ENCODE results near the gene FAM47C. TPM values are rescaled to one million over a fixed set of nuclear protein-coding genes. Genes with fewer than 3 reads are reported as not detected.
A peak's percentile ranks its signal among the peaks of the same experiment; 100 is the strongest.
"Not testable (repeated sequence)": the region's sequence is repeated elsewhere in the genome, so short reads cannot be mapped to it uniquely, and the experiment has no call there.

Gene FAM47C
- total RNA-seq, 1 experiment from 2014 or later, result not detected

DNA sequence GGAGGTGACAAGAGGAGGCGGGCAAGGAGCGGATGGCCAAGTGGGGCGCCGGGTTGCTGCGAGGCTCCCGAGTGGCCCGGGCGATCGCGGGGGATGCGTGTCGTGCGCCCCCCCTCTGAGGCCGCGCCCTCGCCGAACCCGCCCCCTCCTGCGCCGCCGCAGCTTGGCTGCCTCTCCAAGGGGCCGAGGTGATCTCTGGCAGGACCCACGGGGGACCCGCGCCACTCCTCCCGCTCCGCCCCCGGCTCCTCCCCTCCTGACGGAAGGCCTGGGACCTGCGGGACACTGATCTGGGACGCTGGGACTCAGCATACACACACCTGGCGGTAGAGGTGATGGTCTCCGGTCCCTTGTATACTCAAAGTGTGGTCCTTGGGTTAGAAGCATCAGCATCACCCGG, 21.9 kb upstream of the FAM47C start:
- no TSS peak for BruUV-seq (replicated peaks)
- no peak for DNase-seq (ENCODE audit: unreplicated experiment)
- H3K36me3 Mint-ChIP-seq (ENCODE audit: insufficient read depth, unreplicated experiment), result peaks cover 6% of the 10 kb centered on the region
- CTCF ChIA-PET, result no interaction called here
- TF ChIP-seq, protein P1, sequence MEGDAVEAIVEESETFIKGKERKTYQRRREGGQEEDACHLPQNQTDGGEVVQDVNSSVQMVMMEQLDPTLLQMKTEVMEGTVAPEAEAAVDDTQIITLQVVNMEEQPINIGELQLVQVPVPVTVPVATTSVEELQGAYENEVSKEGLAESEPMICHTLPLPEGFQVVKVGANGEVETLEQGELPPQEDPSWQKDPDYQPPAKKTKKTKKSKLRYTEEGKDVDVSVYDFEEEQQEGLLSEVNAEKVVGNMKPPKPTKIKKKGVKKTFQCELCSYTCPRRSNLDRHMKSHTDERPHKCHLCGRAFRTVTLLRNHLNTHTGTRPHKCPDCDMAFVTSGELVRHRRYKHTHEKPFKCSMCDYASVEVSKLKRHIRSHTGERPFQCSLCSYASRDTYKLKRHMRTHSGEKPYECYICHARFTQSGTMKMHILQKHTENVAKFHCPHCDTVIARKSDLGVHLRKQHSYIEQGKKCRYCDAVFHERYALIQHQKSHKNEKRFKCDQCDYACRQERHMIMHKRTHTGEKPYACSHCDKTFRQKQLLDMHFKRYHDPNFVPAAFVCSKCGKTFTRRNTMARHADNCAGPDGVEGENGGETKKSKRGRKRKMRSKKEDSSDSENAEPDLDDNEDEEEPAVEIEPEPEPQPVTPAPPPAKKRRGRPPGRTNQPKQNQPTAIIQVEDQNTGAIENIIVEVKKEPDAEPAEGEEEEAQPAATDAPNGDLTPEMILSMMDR (IDR thresholded peaks at IDR 0.05; ENCODE audit: unreplicated experiment), result no peak
- POLR2A ChIA-PET, result no interaction called here
- H3K9me3 Mint-ChIP-seq (ENCODE audit: unreplicated experiment), result no peaks in the 10 kb centered on the region
- H3K27me3 Mint-ChIP-seq (ENCODE audit: insufficient read depth, unreplicated experiment), result peaks cover 47% of the 10 kb centered on the region
- intact Hi-C loops (cut with micrococcal nuclease), result no loop called here
- no peaks in the 10 kb centered on the region for H3K4me1 Mint-ChIP-seq (ENCODE audit: insufficient read depth, unreplicated experiment)
- H3K4me3 Mint-ChIP-seq (ENCODE audit: unreplicated experiment), result no peak overlapping the region
- H3K27ac Mint-ChIP-seq (ENCODE audit: low read depth, unreplicated experiment), result no peak overlapping the region

DNA sequence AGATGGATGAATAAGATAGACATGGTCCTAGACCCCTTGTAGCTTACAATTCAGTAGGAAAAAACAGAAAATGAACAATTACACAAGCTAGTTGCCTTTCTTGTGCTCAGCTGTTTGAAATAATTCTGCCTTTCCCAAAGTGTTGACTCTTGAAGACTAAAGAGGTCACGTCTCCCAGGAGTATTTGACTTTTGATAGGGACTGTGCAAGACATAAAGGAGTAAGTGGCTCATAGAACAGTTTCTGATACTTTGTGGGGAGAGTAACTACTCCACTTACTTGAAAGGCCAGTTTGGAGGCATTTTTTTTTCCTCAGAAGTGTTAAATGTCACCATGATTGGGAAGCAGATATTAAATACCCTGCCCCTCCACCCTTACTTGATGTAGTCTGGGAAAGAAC, 21.0 kb upstream of the FAM47C start:
- H3K27ac Mint-ChIP-seq (ENCODE audit: low read depth, unreplicated experiment); H3K4me1 Mint-ChIP-seq (ENCODE audit: insufficient read depth, unreplicated experiment); POLR2A ChIA-PET; H3K36me3 Mint-ChIP-seq (ENCODE audit: insufficient read depth, unreplicated experiment); CTCF ChIA-PET; H3K4me3 Mint-ChIP-seq (ENCODE audit: unreplicated experiment); BruUV-seq (replicated peaks); H3K9me3 Mint-ChIP-seq (ENCODE audit: unreplicated experiment); DNase-seq (ENCODE audit: unreplicated experiment); intact Hi-C loops (cut with micrococcal nuclease): not testable (repeated sequence)
- peaks cover 57% of the 10 kb centered on the region for H3K27me3 Mint-ChIP-seq (ENCODE audit: insufficient read depth, unreplicated experiment)

DNA sequence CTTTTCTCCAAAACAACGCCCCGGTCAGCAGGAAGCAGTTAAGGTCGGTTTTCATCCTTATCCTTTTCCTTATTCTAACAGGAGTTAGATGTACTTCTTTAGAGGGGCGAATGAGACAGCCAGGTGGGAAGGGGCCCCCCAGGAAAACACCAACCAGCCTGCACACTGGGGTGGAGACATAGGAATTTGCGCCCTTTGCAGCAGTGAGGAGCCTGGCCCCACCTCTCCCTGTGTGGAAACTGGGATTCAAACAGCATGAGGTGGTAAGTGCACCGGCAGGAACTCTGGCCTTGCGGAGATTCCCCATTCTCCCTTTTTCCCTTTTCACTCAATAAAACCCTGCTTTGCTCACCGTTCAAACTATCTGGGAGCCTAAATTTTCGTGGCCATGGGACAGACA, 8.0 kb upstream of the FAM47C start:
- BruUV-seq (replicated peaks), result no TSS peak
- POLR2A ChIA-PET, result no interaction called here
- intact Hi-C loops (cut with micrococcal nuclease), result no loop called here

DNA sequence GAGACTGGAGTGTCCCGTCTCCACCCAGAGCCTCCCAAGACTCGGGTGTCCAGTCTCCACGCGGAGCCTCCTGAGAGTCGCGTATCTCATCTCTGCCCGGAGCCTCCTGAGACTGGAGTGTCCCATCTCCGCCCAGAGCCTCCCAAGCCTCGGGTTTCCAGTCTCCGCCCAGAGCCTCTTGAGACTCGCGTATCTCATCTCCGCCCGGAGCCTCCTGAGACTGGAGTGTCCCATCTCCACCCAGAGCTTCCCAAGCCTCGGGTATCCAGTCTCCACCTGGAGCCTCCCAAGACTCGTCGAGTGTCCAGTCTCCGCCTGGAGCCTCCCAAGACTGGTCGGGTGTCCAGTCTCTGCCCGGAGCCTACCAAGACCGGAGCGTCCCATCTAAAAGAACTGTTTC, 2.3 kb downstream of the FAM47C start:
- peaks cover 14% of the 10 kb centered on the region for H3K9me3 Mint-ChIP-seq (ENCODE audit: unreplicated experiment)
- H3K36me3 Mint-ChIP-seq (ENCODE audit: insufficient read depth, unreplicated experiment), result no peaks in the 10 kb centered on the region
- TF ChIP-seq, protein P1 (IDR thresholded peaks at IDR 0.05; ENCODE audit: unreplicated experiment), result no peak
- H3K4me1 Mint-ChIP-seq (ENCODE audit: insufficient read depth, unreplicated experiment), result no peaks in the 10 kb centered on the region
- intact Hi-C loops (cut with micrococcal nuclease), result no loop called here
- no TSS peak for BruUV-seq (replicated peaks)
- DNase-seq (ENCODE audit: unreplicated experiment), result no peak
- no peaks in the 10 kb centered on the region for H3K27me3 Mint-ChIP-seq (ENCODE audit: insufficient read depth, unreplicated experiment)
- no peak overlapping the region for H3K4me3 Mint-ChIP-seq (ENCODE audit: unreplicated experiment)
- ChIA-PET CTCF (no interaction called here), POLR2A (no interaction called here)
- no peak overlapping the region for H3K27ac Mint-ChIP-seq (ENCODE audit: low read depth, unreplicated experiment)

More for the DNA sequence above, 8.0 kb upstream of the FAM47C start:
- CTCF ChIA-PET, result no interaction called here
- H3K4me3 Mint-ChIP-seq (ENCODE audit: unreplicated experiment), result no peak overlapping the region
- no peaks in the 10 kb centered on the region for H3K36me3 Mint-ChIP-seq (ENCODE audit: insufficient read depth, unreplicated experiment)
- DNase-seq (ENCODE audit: unreplicated experiment), result no peak
- no peak overlapping the region for H3K27ac Mint-ChIP-seq (ENCODE audit: low read depth, unreplicated experiment)
- no peaks in the 10 kb centered on the region for H3K4me1 Mint-ChIP-seq (ENCODE audit: insufficient read depth, unreplicated experiment)
- TF ChIP-seq, protein P1 (IDR thresholded peaks at IDR 0.05; ENCODE audit: unreplicated experiment), result no peak
- H3K27me3 Mint-ChIP-seq (ENCODE audit: insufficient read depth, unreplicated experiment), result peaks cover 32% of the 10 kb centered on the region
- H3K9me3 Mint-ChIP-seq (ENCODE audit: unreplicated experiment), result no peaks in the 10 kb centered on the region

GRCh38 chrX:37034260-37034659, 26.1 kb downstream of the FAM47C start:
- not testable (repeated sequence) for H3K4me3 Mint-ChIP-seq (ENCODE audit: unreplicated experiment)

GRCh38 chrX:37036674-37037220, 28.6 kb downstream of the FAM47C start:
- H3K27ac Mint-ChIP-seq (ENCODE audit: low read depth, unreplicated experiment); H3K36me3 Mint-ChIP-seq (ENCODE audit: insufficient read depth, unreplicated experiment); DNase-seq (ENCODE audit: unreplicated experiment); intact Hi-C loops (cut with micrococcal nuclease); H3K4me1 Mint-ChIP-seq (ENCODE audit: insufficient read depth, unreplicated experiment); H3K27me3 Mint-ChIP-seq (ENCODE audit: insufficient read depth, unreplicated experiment); H3K4me3 Mint-ChIP-seq (ENCODE audit: unreplicated experiment); H3K9me3 Mint-ChIP-seq (ENCODE audit: unreplicated experiment); POLR2A ChIA-PET; CTCF ChIA-PET; BruUV-seq (replicated peaks): not testable (repeated sequence)

More at GRCh38 chrX:37034260-37034659, 26.1 kb downstream of the FAM47C start:
- POLR2A ChIA-PET; H3K9me3 Mint-ChIP-seq (ENCODE audit: unreplicated experiment); intact Hi-C loops (cut with micrococcal nuclease); H3K4me1 Mint-ChIP-seq (ENCODE audit: insufficient read depth, unreplicated experiment); H3K27ac Mint-ChIP-seq (ENCODE audit: low read depth, unreplicated experiment); H3K36me3 Mint-ChIP-seq (ENCODE audit: insufficient read depth, unreplicated experiment); CTCF ChIA-PET; BruUV-seq (replicated peaks): not testable (repeated sequence)
- peaks cover 17% of the 10 kb centered on the region for H3K27me3 Mint-ChIP-seq (ENCODE audit: insufficient read depth, unreplicated experiment)
- DNase-seq (ENCODE audit: unreplicated experiment), result peak; percentile 18

- CTCF ChIA-PET; intact Hi-C loops (cut with micrococcal nuclease); POLR2A ChIA-PET; H3K27ac Mint-ChIP-seq (ENCODE audit: low read depth, unreplicated experiment); H3K4me1 Mint-ChIP-seq (ENCODE audit: insufficient read depth, unreplicated experiment); BruUV-seq (replicated peaks); H3K36me3 Mint-ChIP-seq (ENCODE audit: insufficient read depth, unreplicated experiment); H3K9me3 Mint-ChIP-seq (ENCODE audit: unreplicated experiment); DNase-seq (ENCODE audit: unreplicated experiment); H3K4me3 Mint-ChIP-seq (ENCODE audit: unreplicated experiment); H3K27me3 Mint-ChIP-seq (ENCODE audit: insufficient read depth, unreplicated experiment): not testable (repeated sequence)
These were observed 30.6 kb downstream of the FAM47C start for GRCh38 chrX:37038814-37039213.

Measured in MCF 10A (cell line).